Left forelimb (tissue), 1 donor: ENCODE measurements around the gene RAPGEF2.
"Not testable (repeated sequence)": the region's sequence is repeated elsewhere in the genome, so short reads cannot be mapped to it uniquely, and the experiment has no call there.

ENCODE experiments used
- DNase-seq: peaks from one replicate; pipeline ENCODE4 v3.0.0-alpha.2; 2018; ENCODE audit warnings: low spot score

RAPGEF2 gene

DNA sequence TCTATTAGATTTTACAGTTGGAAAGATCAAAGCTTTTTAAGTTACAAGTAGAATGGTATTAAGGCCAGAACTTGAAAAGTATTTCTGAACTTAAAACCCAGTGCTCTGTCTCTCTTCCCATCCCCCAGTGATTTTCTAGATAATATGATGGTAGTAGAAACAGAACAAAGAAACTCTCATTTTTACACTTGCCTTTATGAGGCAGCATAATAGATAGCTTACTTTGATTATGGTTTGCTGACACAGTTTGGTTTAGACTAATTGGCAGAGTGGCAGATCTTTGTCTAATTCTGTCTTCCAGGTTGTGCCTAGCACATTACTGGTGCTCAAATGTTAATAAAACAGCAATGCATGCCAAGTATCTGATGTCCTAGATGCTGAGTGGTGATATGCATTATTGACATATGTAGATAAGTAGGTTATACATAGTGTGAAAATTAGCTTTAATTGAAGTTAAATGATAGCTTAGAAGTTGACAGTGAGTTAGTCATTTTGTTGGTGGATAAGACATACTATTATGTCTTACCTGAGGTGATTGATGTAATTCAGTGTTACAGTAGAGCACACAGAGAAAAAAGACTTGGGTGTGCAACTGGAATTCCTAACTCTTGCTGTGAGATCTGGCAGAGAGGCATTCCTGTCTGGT, 4.3 kb upstream of the RAPGEF2 start:
- no peak for DNase-seq

DNA sequence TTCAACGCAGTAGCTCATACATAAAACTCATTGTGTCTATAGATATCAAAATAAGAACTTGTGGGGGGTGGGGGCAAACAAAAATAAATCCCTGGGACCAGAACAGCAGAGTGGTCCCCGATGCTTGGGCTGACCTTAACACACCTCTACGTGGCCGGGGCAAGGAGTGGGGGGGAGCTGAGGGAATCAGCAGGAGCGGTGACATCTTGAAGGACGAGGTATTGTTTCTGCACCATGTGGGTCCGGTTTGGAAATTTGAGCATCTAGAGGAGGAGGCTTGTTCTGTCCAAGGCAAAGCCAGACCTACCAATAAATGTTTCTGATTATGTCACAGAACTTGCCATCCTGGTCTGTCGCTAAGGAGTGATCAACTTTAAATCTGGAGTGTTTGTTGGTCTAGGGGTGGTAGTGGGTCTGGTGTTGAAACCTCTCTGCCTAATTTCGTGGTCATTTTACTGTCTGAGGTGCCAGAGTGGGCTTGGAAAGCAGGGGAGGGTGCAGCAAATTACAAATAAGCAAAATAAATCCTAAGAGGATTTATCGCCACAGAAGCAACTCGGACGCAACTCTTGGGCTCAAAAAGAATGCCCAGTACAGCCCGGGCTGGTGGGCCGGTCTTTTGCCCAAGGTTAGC, 774 bp upstream of the RAPGEF2 start:
- DNase-seq: no peak

DNA sequence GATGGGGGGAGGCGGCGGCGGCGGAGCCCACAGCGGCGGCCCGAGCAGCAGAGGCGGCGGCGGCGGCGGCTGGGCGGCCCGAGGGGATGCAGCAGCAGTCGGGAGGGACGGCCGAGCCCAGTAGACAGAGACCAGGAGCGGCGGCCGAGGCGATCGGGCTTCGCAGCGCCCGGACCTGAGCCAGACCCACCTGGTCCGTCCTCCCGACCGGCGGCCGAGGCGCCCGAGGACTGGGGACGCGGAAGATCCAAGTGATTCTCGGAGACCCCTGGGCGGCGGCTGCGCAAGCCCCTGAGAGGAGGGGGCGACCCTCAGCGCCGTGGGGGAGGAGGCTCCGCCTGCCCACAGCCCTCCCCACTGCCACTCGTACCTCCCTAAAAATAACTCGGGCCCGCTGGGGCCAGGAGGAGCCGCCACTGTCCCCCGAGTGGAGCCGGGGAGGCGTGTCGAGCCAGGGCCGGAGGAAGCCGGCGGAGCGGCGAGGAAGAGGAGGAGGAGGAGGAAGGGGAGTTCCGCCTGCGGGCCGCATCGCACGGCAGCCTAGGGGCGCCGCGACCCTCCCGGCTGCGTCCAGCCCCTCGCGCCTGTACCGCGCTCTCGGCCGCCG, 608 bp downstream of the RAPGEF2 start:
- DNase-seq: peak; percentile 74

DNA sequence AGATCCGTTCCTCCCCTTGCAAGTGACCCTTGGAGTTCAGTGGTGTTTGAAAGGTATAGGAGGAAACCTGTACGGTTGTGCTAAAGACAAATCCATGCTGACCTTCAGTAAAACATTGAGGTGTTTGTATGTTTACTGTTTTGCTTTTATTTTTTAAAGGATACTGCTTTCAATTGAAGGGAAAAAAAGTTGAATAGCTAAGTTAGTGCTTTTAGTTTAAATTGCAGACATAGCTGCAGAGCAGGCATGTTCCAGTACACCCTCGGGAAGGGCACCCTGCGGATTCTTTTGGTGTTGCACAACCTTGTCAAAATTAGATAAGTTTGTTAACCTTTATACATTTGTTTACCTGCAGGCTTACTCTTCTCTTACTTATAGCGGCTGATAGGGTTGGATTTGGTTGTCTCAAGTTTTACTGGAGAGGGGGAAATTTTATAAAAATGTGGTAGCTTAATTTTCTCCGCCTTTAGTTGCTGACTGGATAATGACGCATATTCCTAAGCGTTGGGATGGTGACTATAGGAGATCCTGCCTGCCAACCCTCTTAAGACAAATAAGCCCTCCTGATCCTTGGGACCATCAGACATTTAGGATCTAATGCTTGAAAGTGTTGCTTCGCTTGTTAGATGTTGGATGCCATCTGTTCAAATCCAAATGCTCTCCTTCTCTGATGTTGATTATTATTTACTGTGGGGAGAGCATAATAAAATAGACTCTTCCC, 2.0 kb downstream of the RAPGEF2 start:
- no peak for DNase-seq

DNA sequence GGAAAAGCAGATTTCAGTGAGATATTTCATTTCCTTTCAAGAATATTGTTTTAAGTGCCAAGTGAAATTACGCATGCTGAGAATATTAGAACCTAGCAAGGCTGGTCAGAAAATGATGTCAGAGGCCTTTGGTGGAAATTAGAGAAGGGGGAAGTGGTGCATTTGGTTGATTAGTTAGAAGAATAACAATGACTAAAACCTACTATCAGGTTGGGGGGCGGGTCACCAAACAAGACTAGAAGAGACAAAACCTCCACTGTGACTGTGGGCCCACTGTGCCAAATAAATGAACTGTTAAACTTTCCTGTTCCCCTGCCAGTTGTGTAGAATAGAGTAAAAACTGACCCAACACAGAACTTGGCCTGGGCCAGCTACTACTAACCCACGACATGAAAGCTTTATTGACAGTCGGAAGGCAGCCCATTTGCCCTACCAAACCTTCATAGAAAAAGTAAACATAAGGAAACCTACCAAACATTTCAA, 2.9 kb downstream of the RAPGEF2 start:
- no peak for DNase-seq

DNA sequence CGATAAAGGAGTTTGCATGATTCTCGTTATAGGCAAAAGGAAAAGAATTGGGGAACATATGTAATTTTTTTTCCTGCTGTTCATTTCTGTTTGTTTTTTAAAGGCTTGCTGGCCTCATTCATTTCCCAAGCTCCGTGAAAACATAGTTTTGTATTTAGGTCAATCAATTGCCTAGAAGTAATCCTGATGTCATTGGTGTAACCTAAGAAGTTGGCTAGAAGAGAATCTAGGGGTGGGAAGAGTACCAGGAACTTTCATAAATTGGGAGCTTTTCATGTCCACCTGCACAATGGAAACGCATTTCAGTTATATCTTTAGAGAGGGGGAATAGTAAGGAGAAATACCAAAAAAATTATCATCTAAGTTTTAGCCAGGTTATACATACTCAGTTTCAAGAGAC, 3.8 kb downstream of the RAPGEF2 start:
- no peak for DNase-seq

DNA sequence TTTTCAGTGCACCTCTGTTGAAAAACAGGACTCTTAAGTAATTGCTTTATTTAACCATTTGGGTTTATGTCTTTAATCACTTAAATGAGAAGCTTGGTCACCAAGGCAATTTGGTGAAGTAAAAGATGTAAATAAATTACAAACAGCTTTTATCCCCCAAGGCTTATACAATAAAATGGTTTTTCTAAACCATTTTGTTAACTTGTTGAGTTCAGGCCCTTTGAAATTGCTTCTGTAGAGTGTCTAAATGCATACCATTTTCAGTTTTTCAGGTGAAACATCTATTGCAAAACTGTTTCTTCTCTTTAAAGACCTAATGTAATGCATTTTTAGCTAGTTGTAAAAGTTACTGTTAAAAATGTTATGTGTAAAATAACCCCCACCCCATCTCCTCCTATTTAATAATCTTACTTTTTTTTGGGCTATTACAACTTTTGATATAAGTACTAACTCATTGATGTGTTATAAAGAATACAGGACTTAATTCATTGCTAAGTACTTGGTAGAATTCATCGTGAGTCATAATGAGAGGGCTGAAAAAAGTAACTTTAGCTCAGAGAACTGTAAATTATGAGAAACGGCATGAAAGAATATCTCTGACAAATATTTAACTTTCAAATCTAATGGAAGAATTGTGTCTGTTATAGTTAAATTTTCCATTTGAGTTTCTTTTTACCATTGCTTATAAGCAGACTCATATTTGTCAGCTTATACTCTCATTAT, 4.5 kb downstream of the RAPGEF2 start:
- no peak for DNase-seq

DNA sequence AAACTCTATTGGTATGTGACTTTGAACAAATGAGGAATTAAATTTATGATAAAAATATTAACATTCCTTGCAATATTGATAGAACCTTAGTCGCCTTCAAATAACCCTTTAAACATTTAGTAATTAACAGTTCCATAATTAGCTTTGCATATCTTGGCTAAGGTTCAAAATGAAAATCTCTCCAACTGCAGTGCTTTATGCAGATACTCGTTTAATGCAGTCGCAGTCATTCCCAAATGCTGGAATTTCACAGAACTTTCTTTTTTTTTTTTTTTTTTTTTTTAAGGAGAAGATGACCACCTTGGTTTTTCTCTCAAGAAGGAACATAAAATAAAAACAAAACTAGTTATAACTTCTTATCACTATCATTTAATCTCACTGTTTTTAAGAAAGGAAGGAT, 5.2 kb downstream of the RAPGEF2 start:
- no peak for DNase-seq

DNA sequence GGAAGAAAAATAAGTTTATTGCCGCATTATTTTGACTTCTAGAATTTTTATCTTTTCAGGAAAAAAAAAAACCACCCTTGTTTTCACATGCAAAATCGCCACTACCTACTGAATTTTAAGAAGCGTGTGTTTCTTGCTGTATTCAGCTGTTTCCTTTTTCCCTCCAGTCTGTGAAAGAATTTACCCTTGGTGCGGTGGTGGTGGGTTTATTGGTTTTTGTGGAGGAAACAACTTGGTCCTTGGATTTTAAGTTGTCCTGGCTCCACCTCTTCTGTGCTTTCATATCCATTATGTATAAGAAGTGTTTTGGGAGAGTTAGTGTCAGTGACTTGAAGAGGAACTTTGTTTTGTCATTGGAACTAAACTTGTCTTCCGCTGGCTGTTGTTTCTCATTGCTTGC, 8.1 kb downstream of the RAPGEF2 start:
- no peak for DNase-seq

DNA sequence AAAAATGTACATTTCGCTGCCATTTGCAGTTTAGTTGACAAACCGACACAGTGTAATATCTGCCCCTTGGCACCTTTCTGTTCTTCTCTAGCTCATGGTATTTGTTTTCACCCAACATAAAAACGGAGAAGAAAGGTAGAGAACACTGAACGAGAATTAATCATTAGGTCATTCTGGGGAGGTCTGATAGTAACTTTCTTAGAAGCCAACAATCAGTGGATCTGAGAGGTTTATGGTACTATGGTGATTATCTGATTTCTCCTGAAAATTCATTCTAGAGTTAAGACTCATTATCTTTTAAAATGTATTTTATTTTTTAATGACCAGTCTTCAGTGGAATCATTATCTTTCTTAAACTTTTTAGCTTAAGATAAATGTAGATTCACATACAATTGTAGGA, 8.5 kb downstream of the RAPGEF2 start:
- no peak for DNase-seq

DNA sequence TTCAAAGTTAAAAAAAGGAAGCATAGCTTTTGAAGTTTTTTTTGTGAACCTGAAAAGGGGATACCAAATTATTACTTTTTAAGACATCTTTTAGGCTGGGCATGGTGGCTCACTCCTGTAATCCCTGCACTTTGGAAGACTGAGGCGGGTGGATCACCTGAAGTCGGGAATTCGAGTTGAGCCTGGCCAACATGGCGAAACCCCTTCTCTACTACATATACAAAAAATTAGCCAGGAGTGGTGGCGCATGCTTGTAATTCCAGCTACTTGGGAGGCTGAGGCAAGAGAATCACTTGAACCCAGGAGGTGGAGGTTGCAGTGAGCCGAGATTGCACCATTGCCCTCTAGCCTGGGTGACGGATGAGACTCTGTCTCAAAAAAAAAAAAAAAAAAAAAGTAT, 10.5 kb downstream of the RAPGEF2 start:
- DNase-seq: not testable (repeated sequence)

DNA sequence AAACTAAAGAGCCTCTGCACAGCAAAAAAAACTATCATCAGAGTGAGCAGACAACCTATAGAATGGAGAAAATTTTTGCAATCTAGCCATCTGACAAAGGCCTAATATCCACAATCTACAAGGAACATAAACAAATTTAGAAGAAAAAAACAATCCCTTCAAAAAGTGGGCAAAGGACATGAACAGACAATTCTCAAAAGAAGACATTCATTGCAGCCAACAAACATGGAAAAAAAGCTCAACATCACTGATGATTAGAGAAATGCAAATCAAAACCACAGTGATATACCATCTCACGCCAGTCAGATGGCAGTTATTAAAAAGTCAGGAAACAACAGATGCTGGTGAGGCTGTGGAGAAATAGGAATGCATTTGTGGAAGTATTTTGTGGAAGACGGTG, 13.2 kb downstream of the RAPGEF2 start:
- DNase-seq: not testable (repeated sequence)

DNA sequence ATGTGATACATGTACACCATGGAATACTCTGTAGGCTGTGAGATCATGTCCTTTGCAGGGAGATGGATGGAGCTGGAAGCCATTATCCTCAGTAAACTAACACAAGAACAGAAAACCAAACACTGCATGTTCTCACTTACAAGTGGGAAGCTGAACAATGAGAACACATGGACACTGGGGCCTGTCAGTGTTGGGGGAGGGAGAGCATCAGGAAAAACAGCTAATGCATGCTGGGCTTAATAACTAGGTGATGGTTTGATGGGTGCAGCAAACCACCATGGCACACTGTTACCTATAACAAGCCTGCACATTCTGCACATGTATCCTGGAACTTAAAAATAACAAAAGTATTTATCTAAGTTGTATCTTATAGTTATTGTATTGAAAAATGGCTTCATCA, 13.8 kb downstream of the RAPGEF2 start:
- not testable (repeated sequence) for DNase-seq

DNA sequence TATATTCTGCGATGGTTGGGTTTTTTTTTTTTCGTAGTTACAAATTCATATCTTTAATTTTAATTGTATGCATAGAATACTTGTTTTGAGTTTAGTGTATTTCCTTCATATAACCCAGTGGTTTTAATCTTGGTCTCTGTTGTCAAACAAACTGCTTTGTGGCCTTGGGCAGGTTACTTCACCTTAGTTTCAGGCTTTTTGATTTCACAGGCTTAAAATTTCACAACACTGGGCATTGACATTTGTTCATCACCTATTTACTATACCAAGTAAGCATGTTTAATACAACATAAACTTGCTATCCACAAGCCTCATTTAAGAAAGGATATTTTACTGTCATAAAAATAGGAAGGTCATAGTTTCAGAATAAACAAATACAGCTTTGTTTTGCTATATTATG, 14.7 kb downstream of the RAPGEF2 start:
- no peak for DNase-seq

DNA sequence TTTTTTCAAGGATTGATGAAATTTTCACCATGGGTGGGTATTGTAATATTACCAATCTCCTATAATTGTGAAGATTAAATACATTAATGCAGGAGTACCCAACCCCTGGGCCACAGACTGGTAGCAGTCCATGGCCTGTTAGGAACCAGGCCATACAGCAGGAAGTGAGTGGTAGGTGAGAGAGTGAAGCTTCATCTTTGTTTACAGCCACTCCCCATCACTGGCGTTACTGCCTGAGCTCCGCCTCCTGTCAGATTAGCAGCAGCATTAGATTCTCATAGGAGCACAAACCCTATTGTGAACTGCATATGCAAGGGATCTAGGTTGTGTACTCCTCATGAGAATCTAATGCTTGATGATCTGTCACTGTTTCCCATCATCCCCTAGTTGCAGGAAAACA, 15.1 kb downstream of the RAPGEF2 start:
- no peak for DNase-seq

DNA sequence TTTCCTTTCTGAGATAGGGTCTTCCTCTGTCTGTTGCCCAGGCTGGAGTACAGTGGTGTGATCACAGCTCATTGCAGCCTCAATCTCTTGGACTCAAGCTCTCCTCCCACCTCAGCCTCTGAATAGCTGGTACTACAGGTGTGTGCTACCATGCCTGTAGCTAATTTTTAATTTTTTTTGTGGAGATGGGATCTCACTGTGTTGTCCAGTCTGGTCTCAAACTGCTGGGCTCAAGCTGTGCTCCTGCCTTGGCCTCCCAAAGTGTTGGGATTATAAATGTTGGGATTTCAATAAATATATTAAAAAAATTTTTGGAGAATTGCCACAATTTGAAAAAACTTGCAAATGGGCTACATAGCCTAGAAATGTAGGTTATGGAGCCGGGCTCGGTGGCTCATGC, 18.5 kb downstream of the RAPGEF2 start:
- no peak for DNase-seq

DNA sequence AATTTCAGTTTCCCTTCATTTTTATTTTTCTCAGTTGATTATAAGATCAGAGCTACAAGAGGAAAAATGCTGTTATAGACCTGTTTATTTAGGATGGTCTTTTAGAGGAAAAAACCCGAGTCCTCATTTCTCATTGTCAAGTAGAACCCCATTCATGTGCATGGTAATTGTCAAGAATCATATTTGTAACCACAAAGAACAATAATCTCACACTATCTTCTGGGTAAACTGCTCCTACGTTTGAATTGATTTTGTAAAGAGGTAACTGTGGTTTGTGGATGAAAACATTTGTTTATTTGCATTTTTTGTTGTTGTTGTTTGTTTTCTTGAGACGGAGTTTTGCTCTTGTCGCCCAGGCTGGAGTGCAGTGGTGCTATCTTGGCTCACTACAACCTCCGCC, 23.8 kb downstream of the RAPGEF2 start:
- no peak for DNase-seq

DNA sequence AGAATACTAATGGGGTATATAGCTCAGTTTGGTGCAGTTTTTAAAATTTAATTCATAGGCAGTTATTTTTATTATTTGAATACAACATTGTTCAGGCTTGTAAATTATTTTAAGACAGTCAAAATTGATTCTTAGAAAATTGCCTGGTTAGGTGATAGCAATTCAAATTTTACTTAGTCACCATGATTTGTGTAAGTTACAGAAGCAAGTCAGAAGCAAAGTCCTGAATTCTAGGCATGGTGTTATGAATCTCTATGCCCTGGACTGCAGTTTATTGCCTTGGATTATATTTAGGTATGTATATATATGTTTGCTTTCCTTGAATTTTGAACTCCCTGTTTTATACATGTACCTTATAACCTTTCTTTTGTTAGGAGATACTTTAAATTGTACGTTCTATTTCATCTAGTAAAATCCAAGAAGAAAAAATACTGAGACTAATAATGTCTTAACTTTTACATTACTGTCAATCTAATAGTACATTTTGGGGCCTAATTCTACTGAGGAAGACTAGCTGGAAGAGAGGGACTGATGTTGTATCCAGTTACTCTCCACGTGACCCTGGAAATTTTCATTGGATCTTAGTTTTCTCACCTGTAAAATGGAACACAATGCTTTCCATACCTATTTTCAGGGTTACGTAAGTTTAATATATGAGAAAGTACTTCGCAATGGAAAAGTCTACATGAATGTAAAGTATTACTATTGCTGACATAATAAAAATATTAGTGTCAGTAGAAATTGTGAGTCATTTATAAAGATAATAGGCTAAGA, 25.1 kb downstream of the RAPGEF2 start:
- no peak for DNase-seq

DNA sequence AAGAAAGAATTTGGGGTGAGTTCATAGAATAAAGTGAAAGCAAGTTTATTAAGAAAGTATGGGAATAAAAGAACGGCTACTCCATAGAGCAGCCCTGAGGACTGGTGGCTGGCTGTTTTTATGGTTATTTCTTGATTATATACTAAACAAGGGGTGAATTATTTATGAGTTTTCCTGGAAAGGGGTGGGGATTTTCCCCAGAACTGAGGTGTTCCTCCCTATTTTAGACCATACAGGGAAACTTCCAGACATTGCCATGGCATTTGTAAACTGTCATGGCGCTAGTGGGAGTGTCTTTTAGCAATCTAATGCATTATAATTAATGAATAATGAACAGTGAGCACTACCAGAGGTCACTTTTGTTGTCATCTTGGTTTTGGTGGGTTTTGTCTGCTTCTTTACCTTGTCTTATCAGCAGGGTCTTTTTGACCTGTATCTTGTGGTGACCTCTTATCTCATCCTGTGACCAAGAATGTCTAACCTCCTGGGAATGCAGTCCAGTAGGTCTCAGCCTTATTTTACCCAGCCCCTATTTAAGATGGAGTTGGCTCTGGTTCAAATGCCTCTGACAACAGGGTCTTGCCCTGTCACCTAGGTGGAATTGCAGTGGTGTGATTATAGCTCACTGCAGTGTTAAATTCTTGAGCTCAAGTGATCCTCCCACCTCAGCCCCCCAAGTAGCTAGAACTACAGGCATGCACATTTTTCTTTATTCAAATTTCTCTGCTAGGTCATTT, 27.1 kb downstream of the RAPGEF2 start:
- DNase-seq: no peak

DNA sequence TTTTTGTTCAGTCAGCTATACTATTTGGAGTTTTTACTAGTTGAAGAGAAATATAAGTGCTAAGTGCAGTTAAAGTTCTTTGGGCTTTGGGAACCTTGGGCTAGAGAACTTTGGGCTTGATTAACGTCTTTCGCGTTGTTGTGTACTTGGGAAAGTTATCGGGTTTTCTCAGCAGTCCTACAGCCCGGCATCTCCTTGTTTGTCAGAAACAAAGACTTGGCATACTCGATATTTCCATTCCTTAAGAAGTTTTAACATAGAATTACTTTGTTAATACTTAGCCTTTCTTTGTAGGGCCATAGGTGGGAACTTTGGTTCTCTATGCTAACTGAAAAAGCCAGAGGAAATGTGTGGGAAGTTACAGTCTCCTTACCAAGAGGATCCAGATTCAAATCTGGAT, 28.7 kb downstream of the RAPGEF2 start:
- no peak for DNase-seq

DNA sequence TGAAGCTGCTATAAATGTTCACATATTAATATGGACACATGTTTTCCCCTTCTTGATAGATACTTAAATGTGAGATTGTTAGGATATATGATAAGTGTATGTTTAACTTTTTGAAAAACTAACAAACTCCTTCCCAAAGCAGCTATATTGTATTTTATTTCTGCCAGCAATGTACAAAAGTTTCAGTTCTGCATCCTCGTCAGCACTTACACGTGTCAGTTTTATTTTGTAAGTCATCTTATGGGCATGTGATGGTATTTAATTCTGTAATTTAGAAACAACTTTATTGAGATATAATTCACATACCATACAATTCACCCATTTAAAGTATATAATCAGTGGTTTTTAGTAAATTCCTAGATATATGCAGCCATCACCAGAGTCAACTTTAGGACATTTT, 31.6 kb downstream of the RAPGEF2 start:
- DNase-seq: no peak
